ENCODE data around the gene KBTBD7.
"Not testable (repeated sequence)": the region's sequence is repeated elsewhere in the genome, so short reads cannot be mapped to it uniquely, and the experiment has no call there.

KBTBD7 gene

GRCh38 chr13:41182231-41182630, 12.1 kb downstream of the KBTBD7 start:
- no peak for TF ChIP-seq CTCF (IDR thresholded peaks at IDR 0.05; ENCODE audit: low read depth, low read length, missing control alignments)
- no peak for DNase-seq (ENCODE audit: extremely low read depth, low read depth)
- H3K4me3 ChIP-seq (replicated peaks; ENCODE audit: low read depth, low read length), result no peak overlapping the region

GRCh38 chr13:41179593-41180250, 14.6 kb downstream of the KBTBD7 start:
- H3K4me3 ChIP-seq (replicated peaks; ENCODE audit: low read depth, low read length), result no peak overlapping the region
- no peak for TF ChIP-seq CTCF (IDR thresholded peaks at IDR 0.05; ENCODE audit: low read depth, low read length, missing control alignments)
- peak; percentile 30 for DNase-seq (ENCODE audit: extremely low read depth, low read depth)

- TF ChIP-seq CTCF (IDR thresholded peaks at IDR 0.05; ENCODE audit: low read depth, low read length, missing control alignments), result no peak
- no peak for DNase-seq (ENCODE audit: extremely low read depth, low read depth)
- no peak overlapping the region for H3K4me3 ChIP-seq (replicated peaks; ENCODE audit: low read depth, low read length)
These were observed 16.3 kb downstream of the KBTBD7 start for GRCh38 chr13:41178040-41178439.

GRCh38 chr13:41177616-41178015, 16.8 kb downstream of the KBTBD7 start:
- no peak for DNase-seq (ENCODE audit: extremely low read depth, low read depth)
- no peak overlapping the region for H3K4me3 ChIP-seq (replicated peaks; ENCODE audit: low read depth, low read length)
- TF ChIP-seq CTCF (IDR thresholded peaks at IDR 0.05; ENCODE audit: low read depth, low read length, missing control alignments), result no peak

- DNase-seq (ENCODE audit: extremely low read depth, low read depth); H3K4me3 ChIP-seq (replicated peaks; ENCODE audit: low read depth, low read length): not testable (repeated sequence)
These were observed 18.8 kb downstream of the KBTBD7 start for GRCh38 chr13:41175576-41175975.

- no peak overlapping the region for H3K4me3 ChIP-seq (replicated peaks; ENCODE audit: low read depth, low read length)
These were observed 32.2 kb downstream of the KBTBD7 start for GRCh38 chr13:41162151-41162550.

GRCh38 chr13:41159174-41159573, 35.2 kb downstream of the KBTBD7 start:
- no peak overlapping the region for H3K4me3 ChIP-seq (replicated peaks; ENCODE audit: low read depth, low read length)
- no peak for DNase-seq (ENCODE audit: extremely low read depth, low read depth)
- no peak for TF ChIP-seq CTCF (IDR thresholded peaks at IDR 0.05; ENCODE audit: low read depth, low read length, missing control alignments)

More at GRCh38 chr13:41162151-41162550, 32.2 kb downstream of the KBTBD7 start:
- no peak for DNase-seq (ENCODE audit: extremely low read depth, low read depth)
- no peak for TF ChIP-seq CTCF (IDR thresholded peaks at IDR 0.05; ENCODE audit: low read depth, low read length, missing control alignments)
